Stimulated activated CD8-positive, alpha-beta memory T cell treated with anti-CD3 and anti-CD28 coated beads, Interleukin-12 subunit alpha, Interleukin-12 subunit beta, amount 100 ng/mL, for 1 hour (primary cell): Measurements from ENCODE around the gene SMIM5.

Experiments used
- DNase-seq: peaks from one replicate; pipeline ENCODE4 v3.0.0-alpha.2; 2020; ENCODE audit warnings: low read depth

Gene SMIM5

GRCh38 chr17:75667825-75668224 lies 34.6 kb downstream of the SMIM5 start:
- no peak for DNase-seq

DNA sequence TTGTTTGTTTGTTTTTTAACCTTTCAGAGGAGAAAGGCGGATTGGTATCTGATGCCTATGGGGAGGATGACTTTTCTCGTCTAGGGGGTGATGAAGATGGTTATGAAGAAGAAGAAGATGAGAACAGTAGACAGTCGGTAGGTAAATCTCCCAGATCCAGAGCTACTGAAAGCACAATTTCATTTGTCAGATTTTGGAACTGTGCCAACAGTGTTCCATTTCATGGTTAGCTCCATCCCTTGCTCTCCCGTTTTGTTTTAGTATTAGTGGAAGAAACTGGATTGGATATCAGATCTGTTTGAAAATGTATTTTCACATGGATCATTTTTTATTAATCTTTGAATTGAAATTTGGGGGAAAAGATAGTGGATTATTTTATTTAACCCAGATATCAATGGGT lies 35.3 kb downstream of the SMIM5 start:
- no peak for DNase-seq

- no peak for DNase-seq
Observed at GRCh38 chr17:75670868-75671267, 37.6 kb downstream of the SMIM5 start.

DNA sequence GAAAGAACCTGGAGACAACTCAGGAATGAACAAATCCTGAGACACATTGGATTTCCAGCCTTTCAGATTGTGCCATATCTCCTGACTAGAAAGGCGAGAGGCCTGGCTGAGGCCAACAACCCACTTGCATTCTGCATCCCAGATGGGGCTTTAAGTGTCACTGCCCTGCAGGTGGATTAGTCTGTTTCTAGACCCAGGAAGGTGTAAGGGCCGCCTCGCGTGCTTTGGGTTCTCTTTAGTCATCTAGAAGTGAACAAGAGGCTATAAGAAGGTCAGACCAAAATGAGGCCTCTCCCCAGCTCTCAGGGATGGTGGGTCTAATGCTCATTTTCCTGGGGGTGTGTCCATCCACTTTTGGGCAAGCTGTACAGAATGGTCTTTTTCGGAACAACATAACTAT lies 38.8 kb downstream of the SMIM5 start:
- DNase-seq = no peak

GRCh38 chr17:75673487-75673886 lies 40.3 kb downstream of the SMIM5 start:
- DNase-seq = no peak

DNA sequence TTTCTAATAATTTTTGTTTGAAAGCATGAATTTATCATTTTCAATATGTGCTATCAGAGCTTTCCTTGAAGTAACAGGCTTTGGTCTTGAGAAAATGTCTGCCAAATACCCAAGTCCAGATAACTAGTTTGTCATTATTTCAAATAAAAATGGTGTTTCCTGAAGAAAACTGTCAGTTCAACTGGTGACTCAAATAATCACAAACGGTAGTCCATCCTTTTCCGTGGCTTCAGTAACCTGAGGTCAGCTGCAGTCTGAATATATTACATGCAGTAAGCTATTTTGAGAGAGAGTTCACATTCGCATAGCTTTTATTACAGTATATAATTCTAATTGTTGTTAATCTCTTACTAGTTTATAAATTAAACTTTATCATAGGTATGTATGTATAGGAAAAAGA lies 43.2 kb downstream of the SMIM5 start:
- no peak for DNase-seq

- no peak for DNase-seq
Observed at GRCh38 chr17:75679706-75680211, 46.5 kb downstream of the SMIM5 start.

DNA sequence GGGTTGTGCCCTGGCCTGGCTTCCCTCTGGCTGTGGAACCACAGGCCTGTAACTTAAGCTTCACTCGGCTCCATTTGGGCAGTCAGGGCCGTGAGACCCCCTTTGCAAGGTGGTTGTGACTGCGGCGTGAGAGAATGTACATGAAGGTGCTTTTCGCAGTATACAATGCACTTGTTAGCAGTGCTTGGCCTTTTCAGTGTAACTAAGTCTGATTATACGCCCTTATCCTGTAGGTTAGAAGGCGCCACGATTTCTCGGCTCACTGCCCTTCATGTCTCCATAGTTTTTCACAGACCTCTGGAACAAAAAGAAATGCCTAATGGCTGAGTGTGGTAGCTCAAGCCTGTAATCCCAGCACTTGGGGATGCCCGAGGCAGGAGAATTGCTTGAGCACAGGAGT lies 47.2 kb downstream of the SMIM5 start:
- no peak for DNase-seq

GRCh38 chr17:75681289-75681688 lies 48.1 kb downstream of the SMIM5 start:
- no peak for DNase-seq

GRCh38 chr17:75683583-75683982 lies 50.3 kb downstream of the SMIM5 start:
- DNase-seq = no peak

DNA sequence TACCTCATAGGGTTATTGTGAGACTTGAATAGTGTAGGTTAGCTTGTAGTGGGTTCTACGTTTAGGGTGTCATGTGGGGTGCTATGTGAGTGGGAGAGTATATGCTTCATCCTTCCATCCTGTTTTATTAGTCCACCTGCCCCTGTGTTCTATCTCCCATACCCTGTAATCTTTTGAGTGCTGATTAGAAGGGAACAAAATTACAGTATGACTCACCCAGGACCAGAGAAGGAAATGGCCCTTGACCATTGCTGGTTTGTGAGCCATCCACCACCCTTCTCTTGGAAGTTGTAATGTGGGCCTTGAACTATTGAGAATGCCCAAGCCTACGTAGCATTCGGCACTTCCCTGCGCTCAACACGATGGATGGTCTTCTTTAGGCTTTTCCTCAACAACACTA lies 51.0 kb downstream of the SMIM5 start:
- no peak for DNase-seq

- DNase-seq = no peak
Observed at GRCh38 chr17:75684924-75685323, 51.7 kb downstream of the SMIM5 start.

- DNase-seq = no peak
Observed at GRCh38 chr17:75685499-75685898, 52.3 kb downstream of the SMIM5 start.

- no peak for DNase-seq
Observed at GRCh38 chr17:75688209-75688825, 55.1 kb downstream of the SMIM5 start.

DNA sequence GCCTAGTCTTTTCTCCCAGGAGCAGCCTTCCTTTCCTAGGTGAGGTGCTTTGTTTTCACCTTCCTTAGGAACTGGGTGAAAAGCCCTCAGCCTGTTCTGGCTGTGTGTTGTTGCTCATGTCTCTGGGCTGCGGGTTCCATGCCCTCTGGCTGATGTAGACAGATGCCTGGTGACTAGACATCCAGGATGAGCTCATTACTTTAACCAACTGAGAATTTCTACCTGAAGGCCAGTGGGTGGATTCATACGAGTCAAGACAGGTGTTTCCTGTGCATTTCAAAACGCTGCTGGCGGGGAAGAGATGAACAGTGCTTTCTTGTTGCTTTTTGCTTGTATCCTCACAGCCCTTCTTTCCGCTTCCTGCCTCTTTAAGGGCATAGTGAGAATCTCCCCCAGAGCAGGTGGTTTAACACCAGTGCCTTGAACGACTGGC lies 56.2 kb downstream of the SMIM5 start:
- DNase-seq = no peak
